ENCODE results near the gene GJD2. TPM values are rescaled to one million over a fixed set of nuclear protein-coding genes. Genes with fewer than 3 reads are reported as not detected.

Gene GJD2
- total RNA-seq, 4 donors from 2014 or later, result not detected

DNA sequence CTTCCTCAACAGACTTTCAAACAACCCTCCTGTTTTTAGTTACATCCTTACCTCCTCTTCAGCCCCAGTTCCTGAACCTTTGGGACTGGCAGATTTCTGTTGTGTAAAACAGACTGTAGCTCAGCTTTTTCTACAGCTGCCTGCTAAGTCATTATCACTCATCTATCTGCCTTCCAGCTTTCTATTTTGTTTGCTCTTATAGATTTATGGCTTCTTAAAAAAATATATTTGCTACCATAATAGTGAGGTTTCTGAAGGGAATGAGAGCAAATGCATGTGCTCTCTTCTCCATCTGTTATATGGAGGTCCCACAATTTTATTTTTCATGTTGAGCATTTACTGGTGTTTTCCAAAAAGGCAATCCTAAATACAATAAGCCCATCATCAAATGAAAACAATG, 18.2 kb upstream of the GJD2 start:
- ATAC-seq (ENCODE audit: low FRiP score) (no peak), DNase-seq (ENCODE audit: low spot score) (no peak)

DNA sequence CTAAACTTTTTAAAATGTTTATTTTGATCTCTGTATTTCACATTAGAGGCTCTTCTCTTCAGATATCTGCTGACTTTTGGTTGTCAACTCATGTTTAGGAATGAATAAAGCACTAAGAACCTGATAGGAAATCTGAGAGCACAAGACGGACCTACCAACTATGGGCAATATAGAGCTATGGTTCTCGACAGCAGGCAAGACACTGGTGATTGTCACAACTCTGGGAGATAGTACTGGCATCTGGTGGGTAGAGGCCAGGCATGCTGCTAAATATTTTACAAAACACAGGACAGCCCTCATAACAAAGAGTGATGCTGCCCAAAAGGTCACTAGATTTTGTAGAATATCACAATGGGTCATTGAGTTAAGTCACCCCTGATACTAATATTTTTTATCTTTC, 17.5 kb upstream of the GJD2 start:
- ATAC-seq (ENCODE audit: low FRiP score), result no peak
- TF ChIP-seq, protein P1, sequence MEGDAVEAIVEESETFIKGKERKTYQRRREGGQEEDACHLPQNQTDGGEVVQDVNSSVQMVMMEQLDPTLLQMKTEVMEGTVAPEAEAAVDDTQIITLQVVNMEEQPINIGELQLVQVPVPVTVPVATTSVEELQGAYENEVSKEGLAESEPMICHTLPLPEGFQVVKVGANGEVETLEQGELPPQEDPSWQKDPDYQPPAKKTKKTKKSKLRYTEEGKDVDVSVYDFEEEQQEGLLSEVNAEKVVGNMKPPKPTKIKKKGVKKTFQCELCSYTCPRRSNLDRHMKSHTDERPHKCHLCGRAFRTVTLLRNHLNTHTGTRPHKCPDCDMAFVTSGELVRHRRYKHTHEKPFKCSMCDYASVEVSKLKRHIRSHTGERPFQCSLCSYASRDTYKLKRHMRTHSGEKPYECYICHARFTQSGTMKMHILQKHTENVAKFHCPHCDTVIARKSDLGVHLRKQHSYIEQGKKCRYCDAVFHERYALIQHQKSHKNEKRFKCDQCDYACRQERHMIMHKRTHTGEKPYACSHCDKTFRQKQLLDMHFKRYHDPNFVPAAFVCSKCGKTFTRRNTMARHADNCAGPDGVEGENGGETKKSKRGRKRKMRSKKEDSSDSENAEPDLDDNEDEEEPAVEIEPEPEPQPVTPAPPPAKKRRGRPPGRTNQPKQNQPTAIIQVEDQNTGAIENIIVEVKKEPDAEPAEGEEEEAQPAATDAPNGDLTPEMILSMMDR (IDR thresholded peaks at IDR 0.05), result no peak
- DNase-seq (ENCODE audit: low spot score), result no peak

More for the DNA sequence above, 18.2 kb upstream of the GJD2 start:
- TF ChIP-seq, protein P1 (IDR thresholded peaks at IDR 0.05), result no peak

DNA sequence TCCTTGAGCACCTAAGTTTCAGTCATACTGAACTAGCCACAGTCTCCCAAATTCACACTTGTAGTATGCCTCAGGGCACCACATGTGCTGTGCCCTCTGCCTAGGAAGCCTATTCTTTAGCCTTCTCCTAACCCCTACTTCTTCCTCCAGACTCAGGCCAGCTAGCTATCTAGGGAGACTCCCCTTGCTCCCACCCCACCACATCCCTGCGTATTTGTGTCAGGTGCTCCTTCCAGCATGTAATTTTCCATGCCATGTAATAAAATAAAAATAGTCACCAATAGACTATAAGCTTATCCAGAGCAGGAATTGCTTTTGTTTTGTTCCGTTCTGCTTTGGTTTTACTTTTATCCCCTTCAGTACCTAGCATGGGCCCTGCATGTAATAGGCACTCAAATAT, 14.9 kb upstream of the GJD2 start:
- TF ChIP-seq, protein P1 (IDR thresholded peaks at IDR 0.05), result no peak
- ATAC-seq (ENCODE audit: low FRiP score), result no peak
- no peak for DNase-seq (ENCODE audit: low spot score)

DNA sequence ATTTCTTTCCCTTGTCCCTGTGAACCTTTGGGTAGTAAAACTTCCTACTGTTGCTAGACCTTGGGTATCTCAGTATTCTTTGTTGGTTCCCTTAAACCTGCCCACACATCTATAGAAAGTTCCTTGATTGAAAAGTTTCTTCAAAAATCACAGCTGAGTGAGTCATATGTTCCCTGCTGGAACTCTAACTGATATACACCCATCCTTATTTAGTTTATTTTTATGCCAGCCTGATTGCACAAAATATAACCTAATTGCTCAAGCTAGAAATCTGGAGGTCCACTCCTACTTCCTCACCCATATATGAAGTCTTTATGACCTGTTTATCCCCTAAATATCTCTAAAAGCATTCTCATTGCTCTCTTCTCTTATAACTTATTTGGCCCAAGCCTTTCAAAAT, 13.7 kb upstream of the GJD2 start:
- ATAC-seq (ENCODE audit: low FRiP score) (no peak), DNase-seq (ENCODE audit: low spot score) (no peak)
- TF ChIP-seq, protein P1 (IDR thresholded peaks at IDR 0.05), result no peak

DNA sequence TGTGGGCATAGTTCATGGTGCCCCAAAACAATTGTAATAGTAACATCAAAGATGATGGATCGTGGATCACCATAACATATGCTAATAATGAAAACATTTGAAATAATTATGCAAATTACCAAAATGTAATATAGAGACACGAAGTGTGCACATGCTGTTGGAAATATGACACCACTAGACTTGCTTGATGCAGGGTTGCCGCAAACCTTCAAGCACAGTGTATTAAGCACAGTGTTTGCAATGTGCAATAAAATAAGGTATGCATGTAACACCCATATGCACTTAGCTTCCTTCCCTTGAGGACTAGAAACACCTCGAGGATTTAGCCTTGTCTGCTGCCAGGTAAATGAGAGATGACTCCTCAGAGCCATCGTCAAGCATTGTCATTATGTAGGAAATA, 10.9 kb upstream of the GJD2 start:
- TF ChIP-seq, protein P1 (IDR thresholded peaks at IDR 0.05), result no peak
- ATAC-seq (ENCODE audit: low FRiP score) (no peak), DNase-seq (ENCODE audit: low spot score) (no peak)

DNA sequence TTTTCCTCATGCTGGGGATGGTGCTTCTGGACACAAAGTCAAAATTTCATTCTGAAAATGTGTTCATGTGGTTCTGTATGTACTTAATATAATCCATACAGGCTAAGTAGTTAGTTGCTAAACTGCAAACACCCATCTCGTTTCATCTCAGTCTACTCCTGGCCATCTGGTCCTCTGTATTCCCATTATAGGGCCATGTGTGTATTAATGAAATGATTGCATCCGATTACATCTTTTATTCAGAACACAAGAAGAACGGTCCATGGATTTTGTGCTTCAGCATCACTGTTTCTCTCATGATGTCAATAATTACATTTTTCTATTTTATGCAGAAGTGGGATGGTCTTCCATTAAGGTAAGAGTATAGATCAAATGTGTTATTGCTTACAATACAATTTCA, 6.1 kb upstream of the GJD2 start:
- TF ChIP-seq, protein P1 (IDR thresholded peaks at IDR 0.05), result no peak
- DNase-seq (ENCODE audit: low spot score) (no peak), ATAC-seq (ENCODE audit: low FRiP score) (no peak)

DNA sequence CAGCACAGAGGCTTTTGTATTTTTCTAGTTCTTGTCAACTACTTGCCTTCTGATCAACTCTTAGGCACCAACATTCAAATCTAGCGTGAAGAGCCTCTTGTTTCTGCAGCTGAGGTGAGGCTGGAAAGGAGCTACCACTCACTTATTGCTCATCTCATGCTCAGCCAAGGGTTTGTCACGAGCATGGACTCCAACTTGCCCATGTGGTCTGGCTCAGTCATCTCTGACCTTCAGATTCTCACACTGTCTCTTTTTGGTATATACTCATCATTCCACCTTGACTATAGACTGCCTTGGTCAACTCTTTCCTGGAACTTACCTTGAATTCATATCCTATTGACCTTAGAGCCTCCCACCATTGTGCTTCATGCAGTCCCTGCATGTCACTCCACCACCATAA, 5.2 kb upstream of the GJD2 start:
- DNase-seq (ENCODE audit: low spot score) (no peak), ATAC-seq (ENCODE audit: low FRiP score) (no peak)
- TF ChIP-seq, protein P1 (IDR thresholded peaks at IDR 0.05), result no peak

Data from omental fat pad (tissue), 4 donors.